ENCODE results near the gene STRAP.

DNA sequence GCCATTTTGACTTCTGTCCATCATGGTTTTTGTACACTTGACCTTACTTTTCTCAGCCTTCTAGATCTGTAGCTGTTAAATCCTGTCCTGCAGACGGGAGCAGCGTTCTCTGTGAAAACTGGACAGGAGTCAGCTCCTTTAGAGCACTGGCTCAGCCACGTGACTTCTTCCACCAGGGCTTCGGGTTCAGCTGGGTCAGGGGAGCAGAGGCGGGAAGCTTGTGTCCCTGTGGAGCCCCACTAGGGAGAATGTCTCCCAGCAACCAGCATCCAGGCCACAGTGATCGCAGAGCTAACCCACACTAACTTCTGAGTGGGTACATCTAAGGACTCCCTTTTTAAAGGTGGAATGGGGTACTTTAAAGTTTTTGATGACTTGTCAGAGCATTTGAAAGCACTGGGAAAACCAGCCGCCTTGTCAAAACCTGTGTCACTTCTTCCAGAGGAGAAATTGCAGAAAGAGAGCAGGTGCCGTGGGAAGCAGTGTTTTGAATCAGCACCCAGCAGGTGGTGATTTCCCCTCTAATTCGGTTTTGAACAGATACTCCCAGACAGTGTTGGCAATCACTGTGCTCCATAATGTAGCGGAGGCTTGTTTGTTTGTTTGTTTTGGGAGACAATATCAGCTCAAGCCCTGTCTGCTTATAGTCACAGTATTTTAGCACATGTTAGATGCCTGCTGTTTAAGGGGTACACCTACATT lies 46.8 kb downstream of the STRAP start:
- TF ChIP-seq TCF12 (IDR thresholded peaks at IDR 0.05; ENCODE audit: low read depth): no peak
- TF ChIP-seq YY1 (IDR thresholded peaks at IDR 0.05; ENCODE audit: low read depth): no peak
- no peak for TF ChIP-seq EP300 (IDR thresholded peaks at IDR 0.05; ENCODE audit: borderline replicate concordance)
- TF ChIP-seq TAF1 (IDR thresholded peaks at IDR 0.05; ENCODE audit: low read depth): no peak
- TF ChIP-seq, protein P1, sequence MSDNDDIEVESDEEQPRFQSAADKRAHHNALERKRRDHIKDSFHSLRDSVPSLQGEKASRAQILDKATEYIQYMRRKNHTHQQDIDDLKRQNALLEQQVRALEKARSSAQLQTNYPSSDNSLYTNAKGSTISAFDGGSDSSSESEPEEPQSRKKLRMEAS (IDR thresholded peaks at IDR 0.05): no peak
- TF ChIP-seq FOXM1 (IDR thresholded peaks at IDR 0.05; ENCODE audit: borderline replicate concordance, low read depth): no peak
- no peak for TF ChIP-seq TEAD4 (IDR thresholded peaks at IDR 0.05)
- TF ChIP-seq, protein P2, sequence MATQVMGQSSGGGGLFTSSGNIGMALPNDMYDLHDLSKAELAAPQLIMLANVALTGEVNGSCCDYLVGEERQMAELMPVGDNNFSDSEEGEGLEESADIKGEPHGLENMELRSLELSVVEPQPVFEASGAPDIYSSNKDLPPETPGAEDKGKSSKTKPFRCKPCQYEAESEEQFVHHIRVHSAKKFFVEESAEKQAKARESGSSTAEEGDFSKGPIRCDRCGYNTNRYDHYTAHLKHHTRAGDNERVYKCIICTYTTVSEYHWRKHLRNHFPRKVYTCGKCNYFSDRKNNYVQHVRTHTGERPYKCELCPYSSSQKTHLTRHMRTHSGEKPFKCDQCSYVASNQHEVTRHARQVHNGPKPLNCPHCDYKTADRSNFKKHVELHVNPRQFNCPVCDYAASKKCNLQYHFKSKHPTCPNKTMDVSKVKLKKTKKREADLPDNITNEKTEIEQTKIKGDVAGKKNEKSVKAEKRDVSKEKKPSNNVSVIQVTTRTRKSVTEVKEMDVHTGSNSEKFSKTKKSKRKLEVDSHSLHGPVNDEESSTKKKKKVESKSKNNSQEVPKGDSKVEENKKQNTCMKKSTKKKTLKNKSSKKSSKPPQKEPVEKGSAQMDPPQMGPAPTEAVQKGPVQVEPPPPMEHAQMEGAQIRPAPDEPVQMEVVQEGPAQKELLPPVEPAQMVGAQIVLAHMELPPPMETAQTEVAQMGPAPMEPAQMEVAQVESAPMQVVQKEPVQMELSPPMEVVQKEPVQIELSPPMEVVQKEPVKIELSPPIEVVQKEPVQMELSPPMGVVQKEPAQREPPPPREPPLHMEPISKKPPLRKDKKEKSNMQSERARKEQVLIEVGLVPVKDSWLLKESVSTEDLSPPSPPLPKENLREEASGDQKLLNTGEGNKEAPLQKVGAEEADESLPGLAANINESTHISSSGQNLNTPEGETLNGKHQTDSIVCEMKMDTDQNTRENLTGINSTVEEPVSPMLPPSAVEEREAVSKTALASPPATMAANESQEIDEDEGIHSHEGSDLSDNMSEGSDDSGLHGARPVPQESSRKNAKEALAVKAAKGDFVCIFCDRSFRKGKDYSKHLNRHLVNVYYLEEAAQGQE (IDR thresholded peaks at IDR 0.05; ENCODE audit: low read depth): no peak
- TF ChIP-seq RAD21 (IDR thresholded peaks at IDR 0.05; ENCODE audit: low read depth): no peak
- TF ChIP-seq CEBPB (IDR thresholded peaks at IDR 0.05): no peak
- no peak for TF ChIP-seq NFIC (IDR thresholded peaks at IDR 0.05)
- no peak for TF ChIP-seq EGR1 (IDR thresholded peaks at IDR 0.05)
- TF ChIP-seq, protein P3, sequence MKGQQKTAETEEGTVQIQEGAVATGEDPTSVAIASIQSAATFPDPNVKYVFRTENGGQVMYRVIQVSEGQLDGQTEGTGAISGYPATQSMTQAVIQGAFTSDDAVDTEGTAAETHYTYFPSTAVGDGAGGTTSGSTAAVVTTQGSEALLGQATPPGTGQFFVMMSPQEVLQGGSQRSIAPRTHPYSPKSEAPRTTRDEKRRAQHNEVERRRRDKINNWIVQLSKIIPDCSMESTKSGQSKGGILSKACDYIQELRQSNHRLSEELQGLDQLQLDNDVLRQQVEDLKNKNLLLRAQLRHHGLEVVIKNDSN (IDR thresholded peaks at IDR 0.05): no peak
